ENCODE results near the gene DNAH10. TPM values are rescaled to one million over a fixed set of nuclear protein-coding genes. Genes with fewer than 3 reads are reported as not detected.
A peak's percentile ranks its signal among the peaks of the same experiment; 100 is the strongest.

The DNAH10 gene
- total RNA-seq, 2 donors from 2014 or later, result 0.09 to 0.64 TPM

GRCh38 chr12:123924539-123924938 lies 162.4 kb downstream of the DNAH10 start:
- Histone ChIP-seq H3K36me3 (ENCODE audit: control insufficient read depth, insufficient read depth, low read length) (no peaks in the 10 kb centered on the region), H3K9me3 (ENCODE audit: control insufficient read depth, low read length) (no peaks in the 10 kb centered on the region), H3K27me3 (ENCODE audit: control insufficient read depth, insufficient read depth, low read length, poor library complexity, severe bottlenecking) (no peaks in the 10 kb centered on the region), H3K9ac (ENCODE audit: extremely low read depth, low read length, poor library complexity, severe bottlenecking) (no peak overlapping the region), H3K27ac (ENCODE audit: low read depth, low read length) (no peak overlapping the region), H3K4me3 (ENCODE audit: low read length) (no peak overlapping the region), H3K4me1 (ENCODE audit: control insufficient read depth, insufficient read depth, low read length) (no peaks in the 10 kb centered on the region)
- Mint-ChIP-seq H3K4me1 (no peaks in the 10 kb centered on the region), H3K9me3 (no peaks in the 10 kb centered on the region), H3K36me3 (ENCODE audit: low read depth) (no peaks in the 10 kb centered on the region), H3K4me3 (no peak overlapping the region), H3K27me3 (ENCODE audit: insufficient read depth) (peaks cover 1% of the 10 kb centered on the region), H3K27ac (no peak overlapping the region)
- WGBS, 2 experiments (ENCODE audit: insufficient coverage in 1 of 2, insufficient read length in 1 of 2), result 88 to 100% methylated on average over 1 to 4 of the region's 4 CpGs
- DNase-seq, result no peak
- no peak for TF ChIP-seq CTCF (conservative IDR thresholded peaks at IDR 0.05)

- no peaks in the 10 kb centered on the region for H3K36me3 Mint-ChIP-seq (ENCODE audit: low read depth)
- DNase-seq, result peak; percentile 73
- no peaks in the 10 kb centered on the region for H3K4me1 Mint-ChIP-seq
- Histone ChIP-seq H3K9me3 (ENCODE audit: control insufficient read depth, low read length) (no peaks in the 10 kb centered on the region), H3K4me1 (ENCODE audit: control insufficient read depth, insufficient read depth, low read length) (no peaks in the 10 kb centered on the region), H3K4me3 (ENCODE audit: low read length) (no peak overlapping the region), H3K9ac (ENCODE audit: extremely low read depth, low read length, poor library complexity, severe bottlenecking) (no peak overlapping the region), H3K36me3 (ENCODE audit: control insufficient read depth, insufficient read depth, low read length) (no peaks in the 10 kb centered on the region), H3K27ac (ENCODE audit: low read depth, low read length) (no peak overlapping the region), H3K27me3 (ENCODE audit: control insufficient read depth, insufficient read depth, low read length, poor library complexity, severe bottlenecking) (no peaks in the 10 kb centered on the region)
- peak; percentile 57 for TF ChIP-seq CTCF (conservative IDR thresholded peaks at IDR 0.05)
- H3K4me3 Mint-ChIP-seq, result no peak overlapping the region
- WGBS, 2 experiments (ENCODE audit: insufficient coverage in 1 of 2, insufficient read length in 1 of 2), result 91 to 92% methylated on average over 8 to 15 of the region's 15 CpGs
- no peaks in the 10 kb centered on the region for H3K9me3 Mint-ChIP-seq
- H3K27me3 Mint-ChIP-seq (ENCODE audit: insufficient read depth), result peaks cover 5% of the 10 kb centered on the region
- H3K27ac Mint-ChIP-seq, result no peak overlapping the region
Observed at GRCh38 chr12:123928274-123928865, 166.3 kb downstream of the DNAH10 start.

- no peak overlapping the region for H3K9ac ChIP-seq (ENCODE audit: extremely low read depth, low read length, poor library complexity, severe bottlenecking)
- peaks cover 5% of the 10 kb centered on the region for H3K27me3 Mint-ChIP-seq (ENCODE audit: insufficient read depth)
- no peaks in the 10 kb centered on the region for H3K9me3 Mint-ChIP-seq
- H3K4me3 Mint-ChIP-seq, result no peak overlapping the region
- WGBS, 2 experiments (ENCODE audit: insufficient coverage in 1 of 2, insufficient read length in 1 of 2), result 96 to 100% methylated on average over 3 to 4 of the region's 7 CpGs
- no peaks in the 10 kb centered on the region for H3K9me3 ChIP-seq (ENCODE audit: control insufficient read depth, low read length)
- H3K27ac ChIP-seq (ENCODE audit: low read depth, low read length), result no peak overlapping the region
- no peaks in the 10 kb centered on the region for H3K4me1 ChIP-seq (ENCODE audit: control insufficient read depth, insufficient read depth, low read length)
- no peaks in the 10 kb centered on the region for H3K27me3 ChIP-seq (ENCODE audit: control insufficient read depth, insufficient read depth, low read length, poor library complexity, severe bottlenecking)
- no peak for DNase-seq
- no peaks in the 10 kb centered on the region for H3K4me1 Mint-ChIP-seq
- no peaks in the 10 kb centered on the region for H3K36me3 Mint-ChIP-seq (ENCODE audit: low read depth)
- TF ChIP-seq CTCF (conservative IDR thresholded peaks at IDR 0.05), result no peak
- no peaks in the 10 kb centered on the region for H3K36me3 ChIP-seq (ENCODE audit: control insufficient read depth, insufficient read depth, low read length)
- no peak overlapping the region for H3K27ac Mint-ChIP-seq
- H3K4me3 ChIP-seq (ENCODE audit: low read length), result no peak overlapping the region
Observed at GRCh38 chr12:123928897-123929296, 166.8 kb downstream of the DNAH10 start.
